B cell (primary cell): ENCODE measurements around the gene TMEM205.

Source experiments
- EZH2 ChIP-seq: IDR thresholded peaks from 2 replicates; pipeline ENCODE4 v1.6.1; 2012; ENCODE audit warnings: borderline replicate concordance, low read depth, mild to moderate bottlenecking, moderate library complexity, low read length; ENCODE audit not compliant: insufficient read depth, poor library complexity, severe bottlenecking
- TF ChIP-seq, protein P1 (sequence below): fragments of 200-600 bp; IDR thresholded peaks from one replicate; pipeline ENCODE4 v1.8.0; 2022; ENCODE audit warnings: antibody characterized with exemption, mild to moderate bottlenecking

DNA sequence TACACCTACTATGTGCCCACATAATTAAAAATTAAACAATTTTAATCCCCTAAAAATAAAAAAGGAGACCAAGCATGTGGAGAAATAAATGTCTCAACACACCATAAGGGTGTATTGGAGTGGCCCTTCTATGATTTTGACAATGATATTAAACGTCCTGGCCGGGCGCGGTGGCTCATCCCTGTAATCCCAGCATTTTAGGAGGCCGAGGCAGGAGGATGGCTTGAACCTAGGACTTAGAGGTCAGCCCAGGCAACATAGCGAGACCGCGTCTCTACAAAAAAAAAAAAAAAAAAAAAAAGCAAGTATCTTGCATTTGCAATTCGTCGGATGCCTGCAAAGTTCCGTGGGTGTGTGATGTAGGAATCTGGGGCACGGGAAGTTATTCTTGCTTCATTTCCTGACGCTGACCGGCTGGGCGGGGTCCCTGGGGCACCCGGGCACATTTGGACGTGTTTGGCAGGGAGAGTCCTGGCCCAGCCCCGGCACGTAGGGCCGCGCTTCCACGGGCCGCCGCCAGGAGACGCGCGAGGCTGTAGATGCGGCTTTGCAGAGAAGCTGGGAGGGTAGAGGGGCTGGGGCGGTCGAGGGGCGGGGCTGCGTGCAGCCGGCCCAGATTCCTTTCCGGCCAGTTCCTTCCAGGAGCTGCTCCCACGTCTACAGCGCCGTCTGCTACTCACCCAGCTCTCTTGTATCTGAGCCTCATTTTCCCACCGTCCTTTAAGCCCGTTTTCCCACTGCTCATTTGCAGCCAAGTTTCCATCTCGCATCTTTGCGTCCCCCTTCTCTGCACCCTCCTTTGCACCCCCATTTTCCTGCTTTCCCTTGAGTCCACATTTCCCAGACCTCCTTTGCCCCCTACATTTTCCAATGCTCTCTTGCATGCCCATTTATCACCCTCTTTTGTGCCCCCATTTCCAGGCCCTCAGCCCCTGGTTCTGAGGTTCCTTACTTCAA, 52.4 kb downstream of the TMEM205 start:
- TF ChIP-seq, protein P1, sequence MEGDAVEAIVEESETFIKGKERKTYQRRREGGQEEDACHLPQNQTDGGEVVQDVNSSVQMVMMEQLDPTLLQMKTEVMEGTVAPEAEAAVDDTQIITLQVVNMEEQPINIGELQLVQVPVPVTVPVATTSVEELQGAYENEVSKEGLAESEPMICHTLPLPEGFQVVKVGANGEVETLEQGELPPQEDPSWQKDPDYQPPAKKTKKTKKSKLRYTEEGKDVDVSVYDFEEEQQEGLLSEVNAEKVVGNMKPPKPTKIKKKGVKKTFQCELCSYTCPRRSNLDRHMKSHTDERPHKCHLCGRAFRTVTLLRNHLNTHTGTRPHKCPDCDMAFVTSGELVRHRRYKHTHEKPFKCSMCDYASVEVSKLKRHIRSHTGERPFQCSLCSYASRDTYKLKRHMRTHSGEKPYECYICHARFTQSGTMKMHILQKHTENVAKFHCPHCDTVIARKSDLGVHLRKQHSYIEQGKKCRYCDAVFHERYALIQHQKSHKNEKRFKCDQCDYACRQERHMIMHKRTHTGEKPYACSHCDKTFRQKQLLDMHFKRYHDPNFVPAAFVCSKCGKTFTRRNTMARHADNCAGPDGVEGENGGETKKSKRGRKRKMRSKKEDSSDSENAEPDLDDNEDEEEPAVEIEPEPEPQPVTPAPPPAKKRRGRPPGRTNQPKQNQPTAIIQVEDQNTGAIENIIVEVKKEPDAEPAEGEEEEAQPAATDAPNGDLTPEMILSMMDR, result peak; percentile 98
- no peak for TF ChIP-seq EZH2
